Measurements from ENCODE around the gene PKM. TPM values are rescaled to one million over a fixed set of nuclear protein-coding genes. Genes with fewer than 3 reads are reported as not detected.

PKM gene
- total and polyA plus RNA-seq, 2 donors, result 230 to 524 TPM

DNA sequence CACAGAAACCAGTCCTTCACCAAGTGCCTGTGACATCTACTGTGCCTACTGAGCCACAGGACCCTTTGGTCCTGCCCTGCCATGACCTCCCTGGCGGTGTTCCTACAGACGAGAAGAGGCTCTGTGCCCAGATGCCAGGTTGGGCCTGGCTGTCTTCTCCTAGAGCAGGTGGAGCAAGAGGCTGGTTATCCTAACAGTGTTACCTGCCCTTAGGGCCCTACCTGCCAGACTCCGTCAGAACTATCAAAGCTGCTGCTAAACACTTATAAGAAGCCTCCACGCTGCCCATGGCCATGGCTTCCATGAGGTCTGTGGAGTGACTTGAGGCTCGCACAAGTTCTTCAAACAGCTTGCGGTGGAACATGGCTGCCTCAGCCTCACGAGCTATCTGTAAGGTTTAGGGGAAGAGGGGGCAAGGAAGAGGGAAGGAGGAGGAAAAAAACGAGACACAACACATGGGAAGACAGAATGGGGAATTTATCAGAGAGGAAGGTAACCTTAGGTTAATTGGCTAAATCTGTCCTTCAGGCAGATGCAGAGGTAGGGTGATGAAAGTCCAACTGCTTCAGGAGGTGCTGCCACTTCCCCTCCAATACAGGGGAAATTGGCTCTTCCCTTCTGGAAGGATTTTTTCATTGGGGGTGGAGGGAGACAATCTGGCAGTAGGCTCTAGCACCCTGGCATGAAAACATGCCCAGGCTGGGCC is 28.0 kb downstream of the PKM start:
- no peak overlapping the region for H3K4me3 ChIP-seq (ENCODE audit: low read depth, low read length)

DNA sequence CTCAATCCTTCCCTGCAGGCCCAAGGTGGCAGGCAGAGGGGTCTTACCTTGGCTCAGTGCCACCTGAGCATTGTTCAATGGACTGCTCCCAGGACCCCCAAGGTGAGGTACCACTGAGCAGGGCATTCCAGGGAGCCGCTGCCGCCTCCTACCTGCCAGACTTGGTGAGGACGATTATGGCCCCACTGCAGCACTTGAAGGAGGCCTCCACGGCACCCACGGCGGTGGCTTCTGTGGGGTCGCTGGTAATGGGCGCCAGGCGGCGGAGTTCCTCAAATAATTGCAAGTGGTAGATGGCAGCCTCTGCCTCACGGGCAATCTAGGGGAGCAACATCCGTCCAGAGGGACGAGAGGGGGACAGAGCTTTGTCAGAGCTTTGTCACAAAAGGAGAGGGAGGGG is 28.7 kb downstream of the PKM start:
- Histone ChIP-seq H3K4me3 (ENCODE audit: low read depth, low read length) (no peak overlapping the region), H3K4me1 (ENCODE audit: insufficient read depth) (no peaks in the 10 kb centered on the region), H3K36me3 (ENCODE audit: insufficient read depth) (no peaks in the 10 kb centered on the region), H3K27ac (ENCODE audit: low read depth) (no peak overlapping the region)
- no peak for DNase-seq (ENCODE audit: extremely low spot score)
- WGBS, result 92% methylated on average over 13 of the region's 13 CpGs

More for the DNA sequence above, 28.0 kb downstream of the PKM start:
- no peaks in the 10 kb centered on the region for H3K4me1 ChIP-seq (ENCODE audit: insufficient read depth)
- peak overlapping the region; percentile 5 for H3K27ac ChIP-seq (ENCODE audit: low read depth)
- H3K36me3 ChIP-seq (ENCODE audit: insufficient read depth), result peaks cover 4% of the 10 kb centered on the region
- DNase-seq (ENCODE audit: extremely low spot score), result no peak
- WGBS, result 81% methylated on average over 8 of the region's 8 CpGs

DNA sequence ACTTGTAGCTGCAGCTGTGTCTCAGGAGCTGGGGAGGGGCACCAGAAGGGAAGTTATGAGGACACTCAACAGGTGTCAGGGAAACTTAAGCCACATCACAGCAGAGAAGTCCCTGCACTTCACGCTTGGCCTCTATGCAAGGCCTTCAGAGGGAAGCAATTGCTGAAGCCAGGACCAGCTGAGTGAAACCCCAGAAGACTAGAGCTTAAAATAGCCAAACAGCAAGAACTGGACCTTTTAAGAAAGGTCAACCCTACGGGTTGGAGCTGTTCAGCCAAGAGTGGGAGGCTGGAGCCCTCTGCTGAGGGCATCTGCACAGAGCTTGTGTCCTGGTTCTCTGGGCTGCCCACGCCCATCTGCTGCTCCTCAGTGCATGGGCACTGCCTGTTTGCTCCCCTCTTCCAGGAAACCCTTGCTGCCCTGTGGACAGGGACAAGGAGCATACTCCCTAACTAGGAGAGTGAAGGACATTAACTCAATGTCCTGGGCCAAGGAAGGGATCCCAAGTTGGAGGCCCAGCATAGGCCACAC is 29.5 kb downstream of the PKM start:
- no peak overlapping the region for H3K27ac ChIP-seq (ENCODE audit: low read depth)
- 77% methylated on average over 3 of the region's 3 CpGs for WGBS
- no peak overlapping the region for H3K4me3 ChIP-seq (ENCODE audit: low read depth, low read length)
- H3K4me1 ChIP-seq (ENCODE audit: insufficient read depth), result no peaks in the 10 kb centered on the region
- DNase-seq (ENCODE audit: extremely low spot score), result no peak
- no peaks in the 10 kb centered on the region for H3K36me3 ChIP-seq (ENCODE audit: insufficient read depth)

DNA sequence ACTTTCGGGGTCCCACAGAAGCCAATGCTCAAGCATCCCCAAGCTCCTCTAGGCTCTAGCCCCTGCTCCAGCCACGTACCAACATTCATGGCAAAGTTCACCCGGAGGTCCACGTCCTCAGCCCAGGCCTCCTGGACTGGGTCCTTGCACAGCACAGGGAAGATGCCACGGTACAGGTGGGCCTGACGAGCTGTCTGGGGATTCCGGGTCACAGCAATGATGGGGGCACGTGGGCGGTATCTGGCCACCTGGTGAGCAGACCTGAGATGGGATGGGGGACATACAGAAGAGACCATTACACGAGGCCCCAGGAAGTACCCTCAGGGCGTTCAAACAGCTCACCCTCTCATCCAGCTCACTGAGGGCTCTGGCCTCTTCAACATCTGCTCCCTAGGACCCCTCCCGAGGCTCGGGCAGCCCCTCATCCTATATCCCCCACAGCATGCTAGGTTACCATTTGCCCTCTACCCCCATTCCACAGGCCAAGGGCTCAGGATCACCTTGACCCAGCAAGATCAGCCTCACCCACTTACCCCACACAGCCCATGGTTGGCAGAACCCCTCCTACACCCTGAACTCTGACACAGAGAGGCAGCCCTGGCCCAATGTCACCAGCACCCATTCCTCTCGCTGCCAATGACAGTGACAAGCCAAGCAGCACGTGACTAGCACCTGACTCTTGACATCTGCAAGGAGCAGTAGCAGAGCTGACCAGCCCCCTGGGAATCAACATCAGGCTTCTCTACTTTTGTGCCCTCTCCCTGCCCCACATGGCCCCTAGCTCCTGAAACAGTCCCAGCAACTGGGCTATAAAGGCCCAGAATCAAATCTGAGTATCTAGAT is 30.4 kb downstream of the PKM start:
- WGBS, result 84% methylated on average over 15 of the region's 15 CpGs
- Histone ChIP-seq H3K4me1 (ENCODE audit: insufficient read depth) (no peaks in the 10 kb centered on the region), H3K36me3 (ENCODE audit: insufficient read depth) (no peaks in the 10 kb centered on the region), H3K4me3 (ENCODE audit: low read depth, low read length) (no peak overlapping the region), H3K27ac (ENCODE audit: low read depth) (no peak overlapping the region)
- DNase-seq (ENCODE audit: extremely low spot score), result no peak

DNA sequence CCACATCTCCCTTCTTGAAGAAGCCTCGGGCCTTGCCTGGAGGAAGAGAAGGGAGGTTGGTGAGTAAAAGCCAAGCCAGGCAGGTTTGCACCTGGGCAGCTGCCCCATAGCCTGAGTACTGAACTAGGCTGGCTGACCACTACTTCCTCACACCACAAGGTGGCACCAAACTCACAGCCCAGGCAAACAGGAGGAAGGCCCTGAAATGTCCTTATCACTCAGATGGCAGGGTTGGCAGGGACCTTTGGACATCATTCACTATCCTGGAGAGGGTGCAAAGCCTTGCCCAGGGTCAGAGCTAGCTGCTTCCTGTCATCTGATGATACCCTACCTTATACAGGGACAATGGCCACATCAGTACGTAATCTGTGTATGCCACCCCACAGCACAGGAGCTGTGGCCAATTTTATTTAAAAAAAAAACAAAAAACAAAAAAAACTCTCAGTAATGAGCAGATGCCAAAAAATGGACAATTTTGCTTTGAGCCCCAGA is 31.2 kb downstream of the PKM start:
- DNase-seq (ENCODE audit: extremely low spot score), result no peak
- no peak overlapping the region for H3K27ac ChIP-seq (ENCODE audit: low read depth)
- no peak overlapping the region for H3K4me3 ChIP-seq (ENCODE audit: low read depth, low read length)
- H3K4me1 ChIP-seq (ENCODE audit: insufficient read depth), result no peaks in the 10 kb centered on the region
- H3K36me3 ChIP-seq (ENCODE audit: insufficient read depth), result no peaks in the 10 kb centered on the region
- WGBS, result 73% methylated on average over 2 of the region's 2 CpGs

DNA sequence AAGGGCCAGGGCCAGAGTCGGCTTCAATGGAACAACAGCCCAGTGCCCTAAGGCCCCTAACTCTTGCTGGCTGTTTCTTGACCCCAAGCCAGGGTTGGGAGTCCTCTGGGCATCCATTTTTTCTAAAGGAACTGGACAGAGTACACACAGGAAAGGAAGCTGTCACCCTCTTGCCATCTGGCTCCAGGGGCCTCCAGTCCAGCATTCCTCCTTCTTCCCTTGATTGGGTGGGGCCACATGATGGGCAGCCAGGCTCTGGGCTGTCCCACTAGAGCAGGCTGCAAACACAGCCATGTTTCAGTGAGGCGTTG is 31.8 kb downstream of the PKM start:
- no peak overlapping the region for H3K27ac ChIP-seq (ENCODE audit: low read depth)
- H3K4me3 ChIP-seq (ENCODE audit: low read depth, low read length), result no peak overlapping the region
- no peaks in the 10 kb centered on the region for H3K4me1 ChIP-seq (ENCODE audit: insufficient read depth)
- no peak for DNase-seq (ENCODE audit: extremely low spot score)
- H3K36me3 ChIP-seq (ENCODE audit: insufficient read depth), result no peaks in the 10 kb centered on the region
- WGBS, result 90% methylated on average over 2 of the region's 2 CpGs

DNA sequence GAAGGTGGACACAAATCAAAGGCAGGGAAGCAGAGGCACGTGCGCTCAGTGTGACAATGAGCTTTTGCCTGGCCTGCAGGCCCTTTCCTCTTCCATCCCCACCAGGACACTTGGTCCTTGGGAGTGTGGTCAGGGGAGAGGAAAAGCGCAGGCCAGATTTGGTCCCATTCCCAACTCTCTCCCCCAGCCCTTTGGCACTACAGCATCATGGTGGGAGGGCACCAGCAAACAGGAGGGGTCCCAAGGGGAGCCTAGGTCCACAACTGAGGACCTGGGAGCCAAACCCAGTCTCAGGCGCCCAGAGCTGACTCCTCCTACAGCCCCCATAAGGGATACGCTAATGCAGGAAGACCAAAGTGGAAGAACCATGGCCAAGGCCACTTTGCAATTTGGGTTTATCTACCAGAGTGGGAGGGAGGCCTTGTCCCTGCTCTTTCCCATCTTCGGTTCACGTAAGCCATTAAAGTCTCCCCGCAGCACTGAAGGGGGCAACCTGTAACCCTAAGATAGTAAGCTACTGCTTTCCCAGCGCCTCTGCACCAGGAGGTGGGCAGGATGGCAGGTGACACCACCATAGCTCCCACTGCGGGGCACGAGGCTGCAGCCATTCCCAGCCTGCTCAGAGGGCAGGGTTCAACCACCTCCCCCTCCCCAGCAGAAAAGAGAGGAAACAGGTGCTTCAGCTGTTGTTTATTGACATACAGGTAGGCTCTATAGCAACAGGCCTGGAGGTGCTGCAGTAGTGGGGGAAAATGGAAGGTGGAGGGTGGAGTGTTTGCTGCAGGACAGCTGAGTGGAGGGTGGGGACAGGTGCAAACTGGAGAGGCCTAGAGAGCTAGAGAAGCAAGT is 32.4 kb downstream of the PKM start:
- no peaks in the 10 kb centered on the region for H3K4me1 ChIP-seq (ENCODE audit: insufficient read depth)
- 74% methylated on average over 11 of the region's 11 CpGs for WGBS
- no peak for DNase-seq (ENCODE audit: extremely low spot score)
- no peak overlapping the region for H3K27ac ChIP-seq (ENCODE audit: low read depth)
- H3K4me3 ChIP-seq (ENCODE audit: low read depth, low read length), result no peak overlapping the region
- H3K36me3 ChIP-seq (ENCODE audit: insufficient read depth), result no peaks in the 10 kb centered on the region

DNA sequence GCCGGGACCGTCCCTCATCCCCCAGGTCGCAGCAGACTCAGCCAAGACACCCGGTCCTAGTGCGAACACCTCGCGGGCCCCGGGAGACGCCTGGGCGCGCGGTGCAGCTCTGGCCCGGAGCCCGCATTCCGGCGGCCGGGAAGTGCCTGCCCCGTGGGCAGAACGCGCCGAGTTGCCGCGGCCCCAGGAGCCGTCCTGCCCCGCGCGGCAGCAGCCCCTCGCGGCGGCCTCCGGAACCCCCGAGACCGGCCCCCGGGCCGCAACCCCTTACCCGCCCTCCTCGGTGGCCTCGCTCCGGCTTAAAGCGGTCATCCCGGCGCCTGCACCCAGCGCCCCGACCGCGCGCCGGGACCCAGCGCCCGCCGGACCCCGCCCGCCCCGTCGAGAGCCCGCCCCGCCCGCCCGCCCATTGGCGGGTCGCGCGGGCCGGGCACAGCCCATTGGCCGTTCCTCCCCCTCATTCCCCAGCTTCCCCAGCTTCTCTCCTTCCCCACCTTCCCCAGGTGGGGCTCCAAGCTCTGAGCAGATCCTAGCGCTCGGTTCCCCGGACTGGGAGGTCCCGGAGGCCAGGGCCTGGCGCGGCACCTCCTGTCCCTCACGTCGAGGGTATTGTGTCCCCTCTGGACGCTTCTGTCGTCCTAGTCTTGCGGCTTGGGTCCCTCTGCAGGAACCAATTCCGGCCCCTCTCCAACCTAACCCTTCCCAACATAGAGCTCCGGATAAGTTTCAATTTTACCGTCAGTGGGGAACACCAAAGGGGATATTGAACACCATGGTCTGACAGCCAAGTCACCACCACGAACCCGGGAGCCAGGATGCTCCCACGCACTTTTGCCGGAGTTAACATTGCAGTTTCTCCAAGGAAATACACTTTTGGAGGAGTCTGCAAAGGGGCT is 33.3 kb downstream of the PKM start, which contains the start of gene GRAMD2A:
Gene GRAMD2A, minus strand, starts transcription at position 328 of the 896 bp plus-strand sequence.
- peak within 1 kb of the TSS; percentile 48 for H3K4me3 ChIP-seq (ENCODE audit: low read depth, low read length)
- H3K27ac ChIP-seq (ENCODE audit: low read depth), result no peak within 1 kb of the TSS
- no peaks in the 10 kb centered on the region for H3K4me1 ChIP-seq (ENCODE audit: insufficient read depth)
- 9% methylated on average over 83 of the region's 83 CpGs for WGBS
- no peaks in the 10 kb centered on the region for H3K36me3 ChIP-seq (ENCODE audit: insufficient read depth)
- no peak for DNase-seq (ENCODE audit: extremely low spot score)

DNA sequence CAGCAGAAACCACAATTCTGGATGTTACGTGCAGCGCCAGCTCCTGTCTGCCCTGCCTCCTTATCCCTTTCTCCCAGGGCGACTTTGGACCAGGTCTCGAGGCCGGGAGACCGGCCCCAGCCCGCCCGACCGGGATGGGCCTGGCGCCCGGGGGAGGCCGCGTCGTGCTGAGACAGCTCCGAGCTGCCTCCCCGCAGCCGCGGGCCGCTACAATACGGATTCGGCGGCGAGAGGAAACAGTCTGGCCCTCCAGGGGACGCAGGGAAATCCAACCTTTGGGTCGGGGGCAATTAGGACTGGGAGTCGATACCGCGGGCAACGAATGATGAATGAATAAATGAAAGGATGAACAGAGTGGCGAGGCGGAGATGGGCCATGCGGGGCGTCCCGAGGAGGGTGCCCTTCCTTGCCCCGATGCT is 33.9 kb downstream of the PKM start:
- Histone ChIP-seq H3K4me3 (ENCODE audit: low read depth, low read length) (peak overlapping the region; percentile 48), H3K36me3 (ENCODE audit: insufficient read depth) (no peaks in the 10 kb centered on the region), H3K27ac (ENCODE audit: low read depth) (no peak overlapping the region), H3K4me1 (ENCODE audit: insufficient read depth) (no peaks in the 10 kb centered on the region)
- 9% methylated on average over 35 of the region's 35 CpGs for WGBS
- DNase-seq (ENCODE audit: extremely low spot score), result no peak

DNA sequence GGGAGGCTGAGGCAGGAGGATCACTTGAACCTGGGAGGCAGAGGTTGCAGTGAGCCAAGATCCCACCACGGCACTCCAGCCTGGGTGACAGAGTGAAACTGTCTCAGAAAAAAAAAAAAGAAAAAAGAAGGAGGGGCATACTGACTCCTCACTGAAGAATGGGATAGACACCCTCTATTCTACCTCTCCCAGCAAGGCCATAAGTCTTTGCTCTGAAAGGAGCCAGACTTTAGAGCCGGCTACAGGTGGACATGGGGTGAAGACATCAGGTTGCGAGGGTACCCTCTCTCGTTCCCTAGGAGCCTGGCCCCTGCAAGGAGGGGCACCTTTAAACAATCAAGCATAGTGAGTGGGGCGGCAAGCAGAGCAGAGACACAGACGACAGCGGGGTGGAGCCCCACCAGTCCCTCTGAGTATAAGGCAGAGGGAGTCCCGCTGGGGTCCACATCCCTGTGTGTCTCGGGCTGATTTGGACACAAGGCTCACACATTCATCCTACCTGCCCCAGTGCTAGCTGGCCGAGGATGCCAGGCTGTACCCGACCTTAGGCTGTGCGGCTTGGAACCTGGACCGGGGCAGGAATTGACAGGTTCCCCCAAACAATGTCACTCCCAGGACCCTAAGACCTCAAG is 34.5 kb downstream of the PKM start:
- Histone ChIP-seq H3K4me3 (ENCODE audit: low read depth, low read length) (no peak overlapping the region), H3K4me1 (ENCODE audit: insufficient read depth) (no peaks in the 10 kb centered on the region), H3K27ac (ENCODE audit: low read depth) (no peak overlapping the region), H3K36me3 (ENCODE audit: insufficient read depth) (no peaks in the 10 kb centered on the region)
- 80% methylated on average over 13 of the region's 13 CpGs for WGBS
- DNase-seq (ENCODE audit: extremely low spot score), result no peak

DNA sequence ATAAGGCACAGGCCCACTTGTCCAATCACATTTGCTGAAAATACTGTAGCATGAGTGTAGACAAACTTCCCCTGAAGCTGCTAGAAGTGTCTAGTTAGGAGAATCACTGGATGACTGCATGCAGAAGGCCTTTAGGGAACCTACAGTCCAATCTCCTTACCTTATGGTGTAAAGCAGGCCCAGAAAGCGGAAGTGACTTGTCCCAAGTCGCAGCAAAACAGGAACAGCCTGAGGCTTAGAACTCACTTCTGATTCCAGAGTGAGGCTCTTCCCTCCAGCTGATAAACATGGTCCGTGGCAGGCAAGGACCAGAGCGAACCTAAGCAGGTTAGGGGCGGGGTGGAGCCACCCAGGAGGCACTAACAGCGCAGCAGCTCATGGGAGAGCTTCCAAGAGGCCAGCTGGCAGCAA is 35.9 kb downstream of the PKM start:
- 73% methylated on average over 6 of the region's 6 CpGs for WGBS
- no peak overlapping the region for H3K27ac ChIP-seq (ENCODE audit: low read depth)
- H3K36me3 ChIP-seq (ENCODE audit: insufficient read depth), result no peaks in the 10 kb centered on the region
- no peaks in the 10 kb centered on the region for H3K4me1 ChIP-seq (ENCODE audit: insufficient read depth)
- no peak overlapping the region for H3K4me3 ChIP-seq (ENCODE audit: low read depth, low read length)
- DNase-seq (ENCODE audit: extremely low spot score), result no peak

DNA sequence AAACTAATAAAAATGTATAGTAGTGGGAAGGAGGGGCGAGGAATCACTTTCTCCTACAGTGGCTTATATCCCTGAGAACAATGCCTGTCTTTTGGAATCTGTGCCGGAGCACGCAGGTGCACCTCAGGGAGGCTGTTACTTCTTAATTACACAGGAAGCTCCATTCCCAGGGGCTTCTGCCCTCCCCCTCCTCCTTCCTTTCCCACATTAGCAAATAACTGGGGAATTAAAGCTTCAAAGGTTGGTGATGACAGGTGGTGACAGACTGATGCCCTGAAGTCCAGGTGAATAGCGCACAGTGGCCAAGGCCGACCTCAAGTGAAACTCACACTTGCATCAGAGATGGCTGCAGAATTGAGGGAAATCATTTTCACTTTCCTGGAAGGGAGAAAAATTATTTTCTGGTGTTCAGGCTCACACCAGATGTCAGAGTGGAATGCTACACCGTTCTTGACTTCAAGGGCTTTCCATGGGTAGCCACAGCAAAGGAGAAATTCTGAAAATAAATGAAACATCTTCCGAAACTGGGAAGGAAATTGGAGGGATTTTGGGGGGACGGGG is 37.1 kb downstream of the PKM start:
- H3K4me1 ChIP-seq (ENCODE audit: insufficient read depth), result no peaks in the 10 kb centered on the region
- H3K36me3 ChIP-seq (ENCODE audit: insufficient read depth), result no peaks in the 10 kb centered on the region
- no peak overlapping the region for H3K4me3 ChIP-seq (ENCODE audit: low read depth, low read length)
- no peak for DNase-seq (ENCODE audit: extremely low spot score)
- H3K27ac ChIP-seq (ENCODE audit: low read depth), result no peak overlapping the region
- WGBS, result 80% methylated on average over 8 of the region's 8 CpGs
